HepG2 (cell line): ENCODE data around the gene USP30. TPM values are rescaled to one million over a fixed set of nuclear protein-coding genes. Genes with fewer than 3 reads are reported as not detected.

Source experiments
- BCL6 ChIP-seq: IDR thresholded peaks from 2 replicates; pipeline ENCODE4 v1.6.1; 2016; ENCODE audit warnings: missing genetic modification reagents, missing compliant biosample characterization
- CREB1 ChIP-seq, 2 experiments: fragments of 450-650 bp in 1 of 2; IDR thresholded peaks; 2 replicates each; pipeline ENCODE4 v1.6.1; 2016 to 2017; ENCODE audit warnings: control low read depth in 1 of 2, mild to moderate bottlenecking in 1 of 2, missing compliant biosample characterization in 1 of 2, missing genetic modification characterization in 1 of 2
- ESRRA ChIP-seq: sonication (generic); formaldehyde crosslinking; IDR thresholded peaks from 2 replicates; pipeline ENCODE4 v1.5.1; 2020; ENCODE audit warnings: mild to moderate bottlenecking, low read depth, missing genetic modification reagents
- HMG20A ChIP-seq: IDR thresholded peaks from 2 replicates; pipeline ENCODE4 v1.6.1; 2016; ENCODE audit warnings: borderline replicate concordance
- HNF4A ChIP-seq: sonication (generic); formaldehyde crosslinking; IDR thresholded peaks from 2 replicates; pipeline ENCODE4 v1.4.0; 2020; ENCODE audit warnings: missing genetic modification reagents
- HNRNPLL ChIP-seq: fragments of 200-400 bp; formaldehyde crosslinking; IDR thresholded peaks from 2 replicates; pipeline ENCODE4 v1.6.1; 2017; ENCODE audit warnings: mild to moderate bottlenecking, low read depth, low read length; ENCODE audit not compliant: poor library complexity, severe bottlenecking
- KDM2A ChIP-seq: sonication (generic); formaldehyde crosslinking; IDR thresholded peaks from 2 replicates; pipeline ENCODE4 v1.4.0; 2020; ENCODE audit warnings: low read depth, missing genetic modification reagents, borderline replicate concordance
- KLF12 ChIP-seq: sonication (generic); formaldehyde crosslinking; IDR thresholded peaks from 2 replicates; pipeline ENCODE4 v1.4.0; 2020; ENCODE audit warnings: missing genetic modification reagents, borderline replicate concordance
- LCORL ChIP-seq, 2 experiments: fragments of 450-650 bp in 1 of 2; sonication (generic) in 1 of 2; formaldehyde crosslinking in 1 of 2; IDR thresholded peaks; 2 replicates each; pipeline versions ENCODE4 v1.5.0 to v1.6.1; 2017 to 2020; ENCODE audit warnings: antibody characterized with exemption in 1 of 2, missing genetic modification reagents in 1 of 2
- NCOR1 ChIP-seq: fragments of 200-600 bp; sonication (generic); IDR thresholded peaks from 2 replicates; pipeline ENCODE4 v1.7.0; 2017; ENCODE audit warnings: antibody characterized with exemption, low read length, borderline replicate concordance
- SALL1 ChIP-seq: sonication (generic); formaldehyde crosslinking; IDR thresholded peaks from 2 replicates; pipeline ENCODE4 v1.8.0; 2022; ENCODE audit warnings: mild to moderate bottlenecking, missing genetic modification reagents
- SAP130 ChIP-seq: IDR thresholded peaks from 2 replicates; pipeline ENCODE4 v1.6.1; 2016; ENCODE audit warnings: low read depth
- SOX13 ChIP-seq, 3 experiments: fragments of 450-650 bp in 1 of 3; sonication (generic) in 1 of 3; formaldehyde crosslinking in 1 of 3; IDR thresholded peaks in 2 of 3; conservative IDR thresholded peaks in 1 of 3; 2 replicates each; pipeline versions ENCODE4 v1.5.0 to v1.6.1; 2016 to 2020; ENCODE audit warnings: antibody characterized with exemption in 1 of 3, mild to moderate bottlenecking in 1 of 3, missing compliant biosample characterization in 1 of 3, missing genetic modification reagents in 1 of 3, moderate library complexity in 1 of 3
- SP1 ChIP-seq, 2 experiments: fragments of 450-650 bp in 1 of 2; sonication (generic) in 1 of 2; formaldehyde crosslinking in 1 of 2; IDR thresholded peaks; 2 replicates each; pipeline versions ENCODE4 v1.4.0 to v1.6.1; 2016 to 2020; ENCODE audit warnings: missing genetic modification reagents in 1 of 2
- SRSF9 ChIP-seq: fragments of 200-400 bp; formaldehyde crosslinking; IDR thresholded peaks from 2 replicates; pipeline ENCODE4 v1.6.1; 2018; ENCODE audit warnings: borderline replicate concordance, mild to moderate bottlenecking, low read depth, low read length; ENCODE audit not compliant: insufficient read depth, poor library complexity, severe bottlenecking
- ZBTB7B ChIP-seq: sonication (generic); formaldehyde crosslinking; IDR thresholded peaks from 2 replicates; pipeline ENCODE4 v1.4.0; 2020; ENCODE audit warnings: missing genetic modification reagents
- ZKSCAN8 ChIP-seq: IDR thresholded peaks from 2 replicates; pipeline ENCODE4 v1.6.1; 2016; ENCODE audit warnings: borderline replicate concordance, missing genetic modification reagents, missing compliant biosample characterization
- ZNF430 ChIP-seq: sonication (generic); formaldehyde crosslinking; IDR thresholded peaks from 2 replicates; pipeline ENCODE4 v1.9.0; 2021; ENCODE audit warnings: mild to moderate bottlenecking, missing genetic modification reagents
- ZNF672 ChIP-seq: sonication (generic); formaldehyde crosslinking; IDR thresholded peaks from 2 replicates; pipeline ENCODE4 v1.8.1; 2022; ENCODE audit warnings: missing genetic modification reagents
- ZNF761 ChIP-seq: sonication (generic); formaldehyde crosslinking; conservative IDR thresholded peaks from 2 replicates; pipeline ENCODE4 v1.4.0; 2020; ENCODE audit warnings: mild to moderate bottlenecking, missing genetic modification reagents
- ZNF792 ChIP-seq: IDR thresholded peaks from 2 replicates; pipeline ENCODE4 v1.6.1; 2016
- polyA plus RNA-seq, 8 experiments: library from polyadenylated mRNA; depleted of rRNA in 3 of 8; stranded (reverse) in 7 of 8; unstranded in 1 of 8; fragments of >200 nt; fragmentation: Illumina TruSeq in 4 of 8; extraction: Trizol in 4 of 8; gene quantifications; 2 replicates each; pipeline versions ENCODE4 v1.2.1 to v1.2.3, GENCODE V29; 2011 to 2016; ENCODE audit warnings: low read depth in 4 of 8, missing spikeins in 1 of 8, mixed read lengths in 1 of 8; ENCODE audit not compliant: insufficient read depth in 1 of 8
- total RNA-seq, 5 experiments: library from RNA; depleted of rRNA; stranded (reverse); fragments of >200 nt; fragmentation: Illumina TruSeq; extraction: Trizol; gene quantifications; 2 replicates each; pipeline ENCODE4 v1.2.3, GENCODE V29; 2016; ENCODE audit warnings: low read depth in 1 of 5
- TF ChIP-seq, protein P1 (sequence below): IDR thresholded peaks from 2 replicates; pipeline ENCODE4 v1.6.1; 2012; ENCODE audit warnings: inconsistent platforms
- TF ChIP-seq, protein P2 (sequence below): sonication (generic); formaldehyde crosslinking; IDR thresholded peaks from 2 replicates; pipeline ENCODE4 v1.8.0; 2023; ENCODE audit warnings: mild to moderate bottlenecking, missing genetic modification reagents
- TF ChIP-seq, protein P3 (sequence below): sonication (generic); formaldehyde crosslinking; conservative IDR thresholded peaks from 2 replicates; pipeline ENCODE4 v1.8.0; 2022; ENCODE audit warnings: low read depth, missing genetic modification reagents
- TF ChIP-seq, protein P4 (sequence below): sonication (generic); formaldehyde crosslinking; IDR thresholded peaks from 2 replicates; pipeline ENCODE4 v1.4.0; 2020; ENCODE audit warnings: missing genetic modification reagents; ENCODE audit errors: not compliant biosample characterization

The USP30 gene
- total and polyA plus RNA-seq, 2 of the 13 experiments (the other 11 are each of a cell fraction or from before 2014, with no cell fraction given) = 11.2 to 20.8 TPM

DNA sequence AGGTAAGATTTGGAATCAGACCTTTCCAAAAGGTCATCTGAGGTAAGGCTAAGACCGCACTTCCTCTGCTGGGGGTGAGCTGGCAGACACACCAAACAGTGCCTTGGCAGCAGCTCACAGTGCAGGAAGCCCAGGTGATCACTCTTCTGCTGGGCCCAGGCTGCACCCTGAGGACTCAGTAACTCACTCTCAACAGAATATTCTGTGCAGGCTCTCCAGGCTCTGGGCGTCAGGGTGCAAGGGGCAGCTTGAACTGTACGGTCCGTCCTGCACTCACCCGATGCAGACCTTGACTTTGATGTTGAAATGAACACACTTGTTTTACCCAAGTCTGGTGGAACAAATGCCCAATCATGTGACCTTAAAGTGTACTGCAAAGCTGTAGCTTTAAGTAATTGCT lies 34.9 kb downstream of the USP30 start (continued):
- peak; percentile 79 for TF ChIP-seq SALL1 (CRISPR knock-in tag)
- TF ChIP-seq ZNF761 (CRISPR knock-in tag) = 0 out of 2 replicates have a peak, but pooled peaks have one; percentile 44
- TF ChIP-seq, protein P1, sequence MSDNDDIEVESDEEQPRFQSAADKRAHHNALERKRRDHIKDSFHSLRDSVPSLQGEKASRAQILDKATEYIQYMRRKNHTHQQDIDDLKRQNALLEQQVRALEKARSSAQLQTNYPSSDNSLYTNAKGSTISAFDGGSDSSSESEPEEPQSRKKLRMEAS = peak; percentile 28; the same call in 1 of the 2 replicates
- no peak for TF ChIP-seq SOX13 (IDR thresholded peaks at IDR 0.05)
- peak in 1 of 2 experiments; percentile 56; a peak in 1 of 4 replicates for TF ChIP-seq SOX13 (CRISPR knock-in tag; conservative IDR thresholded peaks at IDR 0.05 in 1 of 2, IDR thresholded peaks at IDR 0.05 in 1 of 2)
- TF ChIP-seq ZBTB7B (CRISPR knock-in tag) = 0 out of 2 replicates have a peak, but pooled peaks have one; percentile 50
- peak; percentile 24; the same call in 1 of the 2 replicates for TF ChIP-seq HMG20A (CRISPR knock-in tag)
- TF ChIP-seq LCORL (IDR thresholded peaks at IDR 0.05) = no peak
- peak; percentile 63 for TF ChIP-seq LCORL (CRISPR knock-in tag; IDR thresholded peaks at IDR 0.05)
- TF ChIP-seq NCOR1 = peak; percentile 92
- 0 out of 2 replicates have a peak, but pooled peaks have one; percentile 30 for TF ChIP-seq ZNF430 (CRISPR knock-in tag)
- TF ChIP-seq BCL6 = peak; percentile 75
- TF ChIP-seq HNRNPLL = no peak
- no peak for TF ChIP-seq ZNF672
- peak; percentile 89 for TF ChIP-seq HNF4A (CRISPR knock-in tag)
- TF ChIP-seq ZNF792 (CRISPR knock-in tag) = no peak
- 0 out of 2 replicates have a peak, but pooled peaks have one; percentile 38 for TF ChIP-seq KLF12 (CRISPR knock-in tag)
- TF ChIP-seq CREB1 (IDR thresholded peaks at IDR 0.05) = no peak
- TF ChIP-seq CREB1 (CRISPR knock-in tag; IDR thresholded peaks at IDR 0.05) = 0 out of 2 replicates have a peak, but pooled peaks have one; percentile 36
- TF ChIP-seq SAP130 (CRISPR knock-in tag) = peak; percentile 60
- TF ChIP-seq ZKSCAN8 (CRISPR knock-in tag) = no peak
- no peak for TF ChIP-seq SP1 (IDR thresholded peaks at IDR 0.05)
- TF ChIP-seq SP1 (CRISPR knock-in tag; IDR thresholded peaks at IDR 0.05) = no peak
- TF ChIP-seq SRSF9 = no peak
- TF ChIP-seq, protein P2, sequence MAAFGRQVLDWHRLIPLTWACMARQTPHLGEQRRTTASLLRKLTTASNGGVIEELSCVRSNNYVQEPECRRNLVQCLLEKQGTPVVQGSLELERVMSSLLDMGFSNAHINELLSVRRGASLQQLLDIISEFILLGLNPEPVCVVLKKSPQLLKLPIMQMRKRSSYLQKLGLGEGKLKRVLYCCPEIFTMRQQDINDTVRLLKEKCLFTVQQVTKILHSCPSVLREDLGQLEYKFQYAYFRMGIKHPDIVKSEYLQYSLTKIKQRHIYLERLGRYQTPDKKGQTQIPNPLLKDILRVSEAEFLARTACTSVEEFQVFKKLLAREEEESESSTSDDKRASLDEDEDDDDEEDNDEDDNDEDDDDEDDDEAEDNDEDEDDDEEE = no peak
- TF ChIP-seq, protein P3, sequence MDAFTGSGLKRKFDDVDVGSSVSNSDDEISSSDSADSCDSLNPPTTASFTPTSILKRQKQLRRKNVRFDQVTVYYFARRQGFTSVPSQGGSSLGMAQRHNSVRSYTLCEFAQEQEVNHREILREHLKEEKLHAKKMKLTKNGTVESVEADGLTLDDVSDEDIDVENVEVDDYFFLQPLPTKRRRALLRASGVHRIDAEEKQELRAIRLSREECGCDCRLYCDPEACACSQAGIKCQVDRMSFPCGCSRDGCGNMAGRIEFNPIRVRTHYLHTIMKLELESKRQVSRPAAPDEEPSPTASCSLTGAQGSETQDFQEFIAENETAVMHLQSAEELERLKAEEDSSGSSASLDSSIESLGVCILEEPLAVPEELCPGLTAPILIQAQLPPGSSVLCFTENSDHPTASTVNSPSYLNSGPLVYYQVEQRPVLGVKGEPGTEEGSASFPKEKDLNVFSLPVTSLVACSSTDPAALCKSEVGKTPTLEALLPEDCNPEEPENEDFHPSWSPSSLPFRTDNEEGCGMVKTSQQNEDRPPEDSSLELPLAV (CRISPR knock-in tag) = no peak
- 0 out of 2 replicates have a peak, but pooled peaks have one; percentile 47 for TF ChIP-seq ESRRA
- TF ChIP-seq, protein P4, sequence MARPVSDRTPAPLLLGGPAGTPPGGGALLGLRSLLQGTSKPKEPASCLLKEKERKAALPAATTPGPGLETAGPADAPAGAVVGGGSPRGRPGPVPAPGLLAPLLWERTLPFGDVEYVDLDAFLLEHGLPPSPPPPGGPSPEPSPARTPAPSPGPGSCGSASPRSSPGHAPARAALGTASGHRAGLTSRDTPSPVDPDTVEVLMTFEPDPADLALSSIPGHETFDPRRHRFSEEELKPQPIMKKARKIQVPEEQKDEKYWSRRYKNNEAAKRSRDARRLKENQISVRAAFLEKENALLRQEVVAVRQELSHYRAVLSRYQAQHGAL (CRISPR knock-in tag) = no peak
- TF ChIP-seq KDM2A (CRISPR knock-in tag) = peak; percentile 70
